Liver (tissue), 9 donors: Measurements from ENCODE around the gene MBD6. TPM values are rescaled to one million over a fixed set of nuclear protein-coding genes. Genes with fewer than 3 reads are reported as not detected.

Source experiments
- DNase-seq: peaks from one replicate; pipeline ENCODE4 v3.0.0-alpha.2; 2017; ENCODE audit warnings: low spot score
- H3K27ac ChIP-seq, 2 donors: one replicate each; pipeline ENCODE4 v1.7.0; 2013; ENCODE audit warnings: inconsistent platforms in 2 of 2, low read length in 2 of 2, control low read depth in 1 of 2, low read depth in 1 of 2, mild to moderate bottlenecking in 1 of 2
- H3K27me3 ChIP-seq, 4 donors: one replicate each; pipeline versions ENCODE4 v1.6.1 to v1.7.0; 2013; ENCODE audit warnings: low read length in 3 of 4, inconsistent platforms in 1 of 4, mild to moderate bottlenecking in 1 of 4, moderate library complexity in 1 of 4; ENCODE audit not compliant: control insufficient read depth in 4 of 4, insufficient read depth in 4 of 4
- H3K36me3 ChIP-seq, 4 donors: one replicate each; pipeline versions ENCODE4 v1.6.1 to v1.7.0; 2013; ENCODE audit warnings: low read length in 3 of 4, mild to moderate bottlenecking in 3 of 4, low read depth in 1 of 4, moderate library complexity in 1 of 4; ENCODE audit not compliant: control insufficient read depth in 4 of 4, insufficient read depth in 3 of 4
- H3K4me1 ChIP-seq, 4 donors: one replicate each; pipeline versions ENCODE4 v1.6.1 to v1.7.0; 2013; ENCODE audit warnings: low read length in 3 of 4, mild to moderate bottlenecking in 3 of 4, moderate library complexity in 1 of 4; ENCODE audit not compliant: control insufficient read depth in 4 of 4, insufficient read depth in 4 of 4
- H3K4me3 ChIP-seq, 3 donors: one replicate each; pipeline versions ENCODE4 v1.6.1 to v1.7.0; 2013; ENCODE audit warnings: low read length in 3 of 3, control low read depth in 1 of 3, low read depth in 1 of 3, mild to moderate bottlenecking in 1 of 3
- H3K9ac ChIP-seq, 2 donors: one replicate each; pipeline ENCODE4 v1.7.0; 2013; ENCODE audit warnings: low read length in 2 of 2, mild to moderate bottlenecking in 2 of 2, moderate library complexity in 2 of 2, control low read depth in 1 of 2, low read depth in 1 of 2
- H3K9me3 ChIP-seq, 4 donors: one replicate each; pipeline versions ENCODE4 v1.6.1 to v1.7.0; 2013; ENCODE audit warnings: low read length in 3 of 4; ENCODE audit not compliant: control insufficient read depth in 4 of 4
- EGR1 ChIP-seq, 2 donors: IDR thresholded peaks; 2 replicates each; pipeline ENCODE4 v1.6.1; 2016 to 2018; ENCODE audit warnings: antibody characterized with exemption in 2 of 2, low read depth in 2 of 2
- FOXA1 ChIP-seq: IDR thresholded peaks from 2 replicates; pipeline ENCODE4 v1.6.1; 2016; ENCODE audit warnings: antibody characterized with exemption
- FOXA2 ChIP-seq: IDR thresholded peaks from 2 replicates; pipeline ENCODE4 v1.6.1; 2016; ENCODE audit warnings: antibody characterized with exemption
- GABPA ChIP-seq, 2 donors: IDR thresholded peaks in 1 of 2; conservative IDR thresholded peaks in 1 of 2; 2 replicates each; pipeline ENCODE4 v1.6.1; 2016; ENCODE audit warnings: antibody characterized with exemption in 2 of 2, mild to moderate bottlenecking in 1 of 2, moderate library complexity in 1 of 2
- HNF4A ChIP-seq, 2 donors: conservative IDR thresholded peaks; 2 replicates each; pipeline ENCODE4 v1.6.1; 2016; ENCODE audit warnings: antibody characterized with exemption in 2 of 2, mild to moderate bottlenecking in 2 of 2
- HNF4G ChIP-seq: IDR thresholded peaks from 2 replicates; pipeline ENCODE4 v1.6.1; 2016; ENCODE audit warnings: antibody characterized with exemption
- JUND ChIP-seq, 2 donors: IDR thresholded peaks; 2 replicates each; pipeline ENCODE4 v1.6.1; 2016; ENCODE audit warnings: antibody characterized with exemption in 2 of 2
- NR2F2 ChIP-seq: IDR thresholded peaks from 2 replicates; pipeline ENCODE4 v1.6.1; 2016; ENCODE audit warnings: antibody characterized with exemption
- RAD21 ChIP-seq, 2 donors: IDR thresholded peaks; 2 replicates each; pipeline ENCODE4 v1.6.1; 2016; ENCODE audit warnings: antibody characterized with exemption in 2 of 2, mild to moderate bottlenecking in 2 of 2
- RXRA ChIP-seq, 2 donors: IDR thresholded peaks; 2 replicates each; pipeline ENCODE4 v1.6.1; 2017 to 2018; ENCODE audit warnings: antibody characterized with exemption in 2 of 2, mild to moderate bottlenecking in 1 of 2
- SP1 ChIP-seq: IDR thresholded peaks from 2 replicates; pipeline ENCODE4 v1.6.1; 2018; ENCODE audit warnings: antibody characterized with exemption, mild to moderate bottlenecking
- TAF1 ChIP-seq: conservative IDR thresholded peaks from 2 replicates; pipeline ENCODE4 v1.6.1; 2016; ENCODE audit warnings: antibody characterized with exemption, mild to moderate bottlenecking
- YY1 ChIP-seq: IDR thresholded peaks from 2 replicates; pipeline ENCODE4 v1.6.1; 2016; ENCODE audit warnings: antibody characterized with exemption, mild to moderate bottlenecking
- WGBS: extraction: QIAGEN DNeasy Blood & Tissue Kit; methylation state at CpG from one replicate; pipeline ENCODE4 v1.1.7; 2013; 5-methylcytosine and 5-hydroxymethylcytosine counted together
- polyA plus RNA-seq, 2 donors: library from polyadenylated mRNA; stranded (reverse) in 1 of 2; unstranded in 1 of 2; fragments of 200-250 nt in 1 of 2; fragments of >200 nt in 1 of 2; fragmentation: Nextera tagmentation in 1 of 2; extraction: Ambion mirVana in 1 of 2; gene quantifications; one replicate each; pipeline versions ENCODE4 v1.2.1 to v1.2.3, GENCODE V29; 2013 to 2015
- total RNA-seq, 2 donors: library from RNA; depleted of rRNA; stranded (reverse); fragments of >200 nt; gene quantifications; one replicate each; pipeline ENCODE4 v1.2.3, GENCODE V29; 2014
- TF ChIP-seq, protein P1 (sequence below): IDR thresholded peaks from 2 replicates; pipeline ENCODE4 v1.6.1; 2016; ENCODE audit warnings: antibody characterized with exemption
- TF ChIP-seq, protein P2 (sequence below): IDR thresholded peaks from 2 replicates; pipeline ENCODE4 v1.6.1; 2016; ENCODE audit warnings: antibody characterized with exemption
- TF ChIP-seq, protein P3 (sequence below): IDR thresholded peaks from 2 replicates; pipeline ENCODE4 v1.6.1; 2016; ENCODE audit warnings: antibody characterized with exemption, mild to moderate bottlenecking
- TF ChIP-seq, protein P4 (sequence below): fragments of 150-350 bp; IDR thresholded peaks from 2 replicates; pipeline ENCODE4 v1.5.1; 2017; ENCODE audit warnings: improper control_type of control experiment, low read depth, low read length; ENCODE audit not compliant: missing input control
- TF ChIP-seq, protein P5 (sequence below): IDR thresholded peaks from 2 replicates; pipeline ENCODE4 v1.6.1; 2016; ENCODE audit warnings: antibody characterized with exemption
- donor health status: healthy.
- donor health status: healthy.
- donor health status: healthy.
- donor health status: healthy.
- donor health status: healthy.

Gene MBD6
- total and polyA plus RNA-seq, 4 donors = 9.9 to 20.2 (median 14.9) TPM

DNA sequence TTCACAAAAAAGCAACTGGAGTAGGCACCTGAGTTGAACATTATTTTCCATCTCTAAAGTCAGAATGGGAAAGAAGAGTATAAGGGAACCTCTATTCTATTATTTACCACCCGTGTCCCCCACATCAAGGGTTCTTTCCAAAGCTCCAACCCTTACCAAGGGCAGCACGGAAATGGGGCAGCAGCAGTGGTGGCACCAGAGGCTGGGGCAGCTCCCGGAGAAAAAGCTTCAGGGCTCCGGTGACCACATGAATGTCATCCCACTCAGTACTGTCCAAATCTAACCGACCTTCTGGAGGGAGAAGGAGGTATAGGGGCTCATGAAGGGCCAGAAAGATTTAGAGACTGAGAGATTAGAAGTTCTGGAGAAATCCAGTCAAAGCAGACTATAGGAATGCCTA, 48.7 kb upstream of the MBD6 start:
- TF ChIP-seq RXRA (IDR thresholded peaks at IDR 0.05) (no peak), JUND (IDR thresholded peaks at IDR 0.05) (no peak), HNF4G (no peak), EGR1 (IDR thresholded peaks at IDR 0.05; ENCODE audit: low read depth in 2 of 2) (no peak), NR2F2 (no peak)
- TF ChIP-seq, protein P1, sequence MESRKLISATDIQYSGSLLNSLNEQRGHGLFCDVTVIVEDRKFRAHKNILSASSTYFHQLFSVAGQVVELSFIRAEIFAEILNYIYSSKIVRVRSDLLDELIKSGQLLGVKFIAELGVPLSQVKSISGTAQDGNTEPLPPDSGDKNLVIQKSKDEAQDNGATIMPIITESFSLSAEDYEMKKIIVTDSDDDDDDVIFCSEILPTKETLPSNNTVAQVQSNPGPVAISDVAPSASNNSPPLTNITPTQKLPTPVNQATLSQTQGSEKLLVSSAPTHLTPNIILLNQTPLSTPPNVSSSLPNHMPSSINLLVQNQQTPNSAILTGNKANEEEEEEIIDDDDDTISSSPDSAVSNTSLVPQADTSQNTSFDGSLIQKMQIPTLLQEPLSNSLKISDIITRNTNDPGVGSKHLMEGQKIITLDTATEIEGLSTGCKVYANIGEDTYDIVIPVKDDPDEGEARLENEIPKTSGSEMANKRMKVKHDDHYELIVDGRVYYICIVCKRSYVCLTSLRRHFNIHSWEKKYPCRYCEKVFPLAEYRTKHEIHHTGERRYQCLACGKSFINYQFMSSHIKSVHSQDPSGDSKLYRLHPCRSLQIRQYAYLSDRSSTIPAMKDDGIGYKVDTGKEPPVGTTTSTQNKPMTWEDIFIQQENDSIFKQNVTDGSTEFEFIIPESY = no peak
- TF ChIP-seq, protein P2, sequence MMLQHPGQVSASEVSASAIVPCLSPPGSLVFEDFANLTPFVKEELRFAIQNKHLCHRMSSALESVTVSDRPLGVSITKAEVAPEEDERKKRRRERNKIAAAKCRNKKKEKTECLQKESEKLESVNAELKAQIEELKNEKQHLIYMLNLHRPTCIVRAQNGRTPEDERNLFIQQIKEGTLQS = no peak
- H3K36me3 ChIP-seq = peaks cover 0 to 2% (median 0%) of the 10 kb centered on the region in 4 donors
- no peaks in the 10 kb centered on the region for H3K9me3 ChIP-seq
- no peak overlapping the region for H3K9ac ChIP-seq
- no peak overlapping the region for H3K27ac ChIP-seq
- H3K27me3 ChIP-seq = peaks cover 0 to 6% (median 3%) of the 10 kb centered on the region in 4 donors
- H3K4me3 ChIP-seq = no peak overlapping the region
- H3K4me1 ChIP-seq = peaks cover 4 to 20% (median 14%) of the 10 kb centered on the region in 4 donors
- 88% methylated on average over 5 of the region's 5 CpGs for WGBS
- no peak for DNase-seq

DNA sequence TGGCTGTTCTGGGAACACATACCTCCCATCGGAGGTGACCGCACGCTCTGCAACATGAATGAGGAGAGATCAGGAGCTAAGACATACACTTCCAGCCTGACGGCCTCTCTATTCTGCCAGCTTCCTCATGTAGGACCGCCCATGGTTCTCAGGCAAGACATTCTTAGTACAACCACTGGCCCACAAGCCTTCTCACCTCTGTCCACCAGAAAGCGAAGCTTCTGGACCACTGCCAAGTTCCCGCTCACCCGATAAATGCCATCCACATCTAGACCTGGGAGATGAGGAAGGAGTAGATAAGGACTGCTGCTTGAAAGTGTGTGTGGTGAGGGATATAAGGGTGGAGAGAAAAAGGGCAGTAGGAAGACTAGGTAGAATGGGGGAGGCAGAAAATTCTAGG, 48.2 kb upstream of the MBD6 start:
- Histone ChIP-seq H3K36me3 (peaks cover 0 to 2% (median 0%) of the 10 kb centered on the region in 4 donors), H3K9me3 (no peaks in the 10 kb centered on the region), H3K4me1 (peaks cover 4 to 20% (median 14%) of the 10 kb centered on the region in 4 donors), H3K27me3 (peaks cover 0 to 6% (median 3%) of the 10 kb centered on the region in 4 donors), H3K9ac (no peak overlapping the region), H3K27ac (no peak overlapping the region), H3K4me3 (no peak overlapping the region)
- 87% methylated on average over 8 of the region's 8 CpGs for WGBS
- no peak for DNase-seq
- TF ChIP-seq, protein P1 = no peak
- TF ChIP-seq RXRA (IDR thresholded peaks at IDR 0.05) (no peak), FOXA2 (no peak), JUND (IDR thresholded peaks at IDR 0.05) (no peak), FOXA1 (no peak), EGR1 (IDR thresholded peaks at IDR 0.05; ENCODE audit: low read depth in 2 of 2) (no peak), GABPA (IDR thresholded peaks at IDR 0.05 in 1 of 2, conservative IDR thresholded peaks at IDR 0.05 in 1 of 2) (no peak), YY1 (no peak), NR2F2 (no peak), RAD21 (IDR thresholded peaks at IDR 0.05) (no peak), SP1 (no peak), HNF4G (no peak), HNF4A (conservative IDR thresholded peaks at IDR 0.05) (no peak), TAF1 (no peak)
- TF ChIP-seq, protein P2 = no peak
- TF ChIP-seq, protein P3, sequence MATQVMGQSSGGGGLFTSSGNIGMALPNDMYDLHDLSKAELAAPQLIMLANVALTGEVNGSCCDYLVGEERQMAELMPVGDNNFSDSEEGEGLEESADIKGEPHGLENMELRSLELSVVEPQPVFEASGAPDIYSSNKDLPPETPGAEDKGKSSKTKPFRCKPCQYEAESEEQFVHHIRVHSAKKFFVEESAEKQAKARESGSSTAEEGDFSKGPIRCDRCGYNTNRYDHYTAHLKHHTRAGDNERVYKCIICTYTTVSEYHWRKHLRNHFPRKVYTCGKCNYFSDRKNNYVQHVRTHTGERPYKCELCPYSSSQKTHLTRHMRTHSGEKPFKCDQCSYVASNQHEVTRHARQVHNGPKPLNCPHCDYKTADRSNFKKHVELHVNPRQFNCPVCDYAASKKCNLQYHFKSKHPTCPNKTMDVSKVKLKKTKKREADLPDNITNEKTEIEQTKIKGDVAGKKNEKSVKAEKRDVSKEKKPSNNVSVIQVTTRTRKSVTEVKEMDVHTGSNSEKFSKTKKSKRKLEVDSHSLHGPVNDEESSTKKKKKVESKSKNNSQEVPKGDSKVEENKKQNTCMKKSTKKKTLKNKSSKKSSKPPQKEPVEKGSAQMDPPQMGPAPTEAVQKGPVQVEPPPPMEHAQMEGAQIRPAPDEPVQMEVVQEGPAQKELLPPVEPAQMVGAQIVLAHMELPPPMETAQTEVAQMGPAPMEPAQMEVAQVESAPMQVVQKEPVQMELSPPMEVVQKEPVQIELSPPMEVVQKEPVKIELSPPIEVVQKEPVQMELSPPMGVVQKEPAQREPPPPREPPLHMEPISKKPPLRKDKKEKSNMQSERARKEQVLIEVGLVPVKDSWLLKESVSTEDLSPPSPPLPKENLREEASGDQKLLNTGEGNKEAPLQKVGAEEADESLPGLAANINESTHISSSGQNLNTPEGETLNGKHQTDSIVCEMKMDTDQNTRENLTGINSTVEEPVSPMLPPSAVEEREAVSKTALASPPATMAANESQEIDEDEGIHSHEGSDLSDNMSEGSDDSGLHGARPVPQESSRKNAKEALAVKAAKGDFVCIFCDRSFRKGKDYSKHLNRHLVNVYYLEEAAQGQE = no peak
- TF ChIP-seq, protein P4, sequence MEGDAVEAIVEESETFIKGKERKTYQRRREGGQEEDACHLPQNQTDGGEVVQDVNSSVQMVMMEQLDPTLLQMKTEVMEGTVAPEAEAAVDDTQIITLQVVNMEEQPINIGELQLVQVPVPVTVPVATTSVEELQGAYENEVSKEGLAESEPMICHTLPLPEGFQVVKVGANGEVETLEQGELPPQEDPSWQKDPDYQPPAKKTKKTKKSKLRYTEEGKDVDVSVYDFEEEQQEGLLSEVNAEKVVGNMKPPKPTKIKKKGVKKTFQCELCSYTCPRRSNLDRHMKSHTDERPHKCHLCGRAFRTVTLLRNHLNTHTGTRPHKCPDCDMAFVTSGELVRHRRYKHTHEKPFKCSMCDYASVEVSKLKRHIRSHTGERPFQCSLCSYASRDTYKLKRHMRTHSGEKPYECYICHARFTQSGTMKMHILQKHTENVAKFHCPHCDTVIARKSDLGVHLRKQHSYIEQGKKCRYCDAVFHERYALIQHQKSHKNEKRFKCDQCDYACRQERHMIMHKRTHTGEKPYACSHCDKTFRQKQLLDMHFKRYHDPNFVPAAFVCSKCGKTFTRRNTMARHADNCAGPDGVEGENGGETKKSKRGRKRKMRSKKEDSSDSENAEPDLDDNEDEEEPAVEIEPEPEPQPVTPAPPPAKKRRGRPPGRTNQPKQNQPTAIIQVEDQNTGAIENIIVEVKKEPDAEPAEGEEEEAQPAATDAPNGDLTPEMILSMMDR = no peak
- TF ChIP-seq, protein P5, sequence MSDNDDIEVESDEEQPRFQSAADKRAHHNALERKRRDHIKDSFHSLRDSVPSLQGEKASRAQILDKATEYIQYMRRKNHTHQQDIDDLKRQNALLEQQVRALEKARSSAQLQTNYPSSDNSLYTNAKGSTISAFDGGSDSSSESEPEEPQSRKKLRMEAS = no peak
